ENCODE results near the gene TTC39A.

DNA sequence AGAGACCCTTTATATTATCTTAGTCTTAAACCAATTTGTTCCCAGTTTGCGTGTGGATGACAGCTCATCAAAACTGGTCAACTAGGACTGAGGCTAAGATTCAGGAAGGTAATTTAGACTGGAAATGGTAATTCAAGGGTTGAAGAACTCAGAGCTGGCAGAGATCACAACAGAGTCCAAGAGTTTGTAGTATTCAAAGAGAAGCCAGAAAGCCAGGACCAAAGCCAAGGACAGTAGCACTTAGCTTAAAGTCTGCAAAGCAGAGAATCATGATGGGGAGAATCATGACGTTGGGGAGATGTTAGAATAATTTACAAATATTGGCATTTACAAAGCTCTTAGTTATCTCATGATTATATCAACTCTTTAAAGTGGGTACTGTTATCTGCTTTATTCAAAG lies 61.7 kb downstream of the TTC39A start:
- TF ChIP-seq CTCF (conservative IDR thresholded peaks at IDR 0.05; ENCODE audit: low read length) = no peak
- TF ChIP-seq EZH2phosphoT487 (IDR thresholded peaks at IDR 0.05; ENCODE audit: borderline replicate concordance) = no peak
